Stimulated activated naive CD4-positive, alpha-beta T cell (primary cell): ENCODE results near the gene HMGA1.
A peak's percentile ranks its signal among the peaks of the same experiment; 100 is the strongest.
"Not testable (repeated sequence)": the region's sequence is repeated elsewhere in the genome, so short reads cannot be mapped to it uniquely, and the experiment has no call there.

Experiments
- DNase-seq, 6 experiments: peaks; one replicate each; lab custom pipeline; 2025; lab: John Stamatoyannopoulos, UW

HMGA1 gene

DNA sequence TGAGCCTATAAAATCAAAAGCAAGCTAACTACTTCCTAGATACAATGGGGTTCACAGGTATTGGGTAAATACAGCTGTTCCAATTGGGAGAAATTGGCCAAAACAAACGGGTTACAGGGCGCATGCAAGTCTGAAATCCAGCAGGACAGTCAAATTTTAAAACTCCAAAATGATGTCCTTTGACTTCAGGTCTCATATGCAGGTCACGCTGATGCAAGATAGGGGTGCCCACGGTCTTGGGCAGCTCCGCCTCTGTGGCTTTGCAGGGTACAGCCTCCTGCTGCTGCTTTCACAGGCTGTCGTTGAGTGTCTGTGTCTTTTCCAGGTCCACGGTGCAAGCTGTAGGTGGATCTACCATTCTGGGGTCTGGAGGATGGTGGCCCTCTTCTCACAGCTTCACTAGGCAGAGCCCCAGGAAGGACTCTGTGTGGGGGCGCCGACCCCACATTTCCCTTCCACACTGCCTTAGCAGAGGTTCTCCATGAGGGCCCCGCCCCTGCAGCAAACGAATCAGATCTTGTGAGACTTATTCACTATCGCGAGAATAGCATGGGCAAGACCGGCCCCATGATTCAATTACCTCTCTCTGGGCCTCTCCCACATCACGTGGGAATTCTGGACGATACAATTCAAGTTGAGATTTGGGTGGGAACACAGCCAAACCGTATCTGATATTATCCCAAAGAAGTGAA is 24.0 kb downstream of the HMGA1 start:
- DNase-seq: no peak

DNA sequence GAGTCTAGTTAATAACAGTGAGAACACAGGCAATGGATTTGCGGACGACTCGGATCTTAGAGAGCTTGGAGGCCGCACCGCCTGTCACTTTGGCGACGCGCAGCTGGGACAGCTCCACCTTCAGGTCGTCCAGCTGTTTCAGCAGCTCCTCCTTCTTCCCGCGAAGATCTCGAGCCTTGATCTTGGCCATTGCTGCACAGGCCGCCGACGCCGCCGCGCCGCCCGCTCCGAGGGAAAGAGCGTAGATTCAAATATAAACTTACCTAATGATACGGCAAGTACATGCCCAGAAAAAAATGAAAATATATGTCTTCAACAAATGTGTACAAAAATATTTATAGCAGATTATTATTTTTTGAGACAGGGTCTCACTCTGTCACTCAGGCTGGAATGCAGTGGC is 26.8 kb downstream of the HMGA1 start:
- DNase-seq: not testable (repeated sequence)

DNA sequence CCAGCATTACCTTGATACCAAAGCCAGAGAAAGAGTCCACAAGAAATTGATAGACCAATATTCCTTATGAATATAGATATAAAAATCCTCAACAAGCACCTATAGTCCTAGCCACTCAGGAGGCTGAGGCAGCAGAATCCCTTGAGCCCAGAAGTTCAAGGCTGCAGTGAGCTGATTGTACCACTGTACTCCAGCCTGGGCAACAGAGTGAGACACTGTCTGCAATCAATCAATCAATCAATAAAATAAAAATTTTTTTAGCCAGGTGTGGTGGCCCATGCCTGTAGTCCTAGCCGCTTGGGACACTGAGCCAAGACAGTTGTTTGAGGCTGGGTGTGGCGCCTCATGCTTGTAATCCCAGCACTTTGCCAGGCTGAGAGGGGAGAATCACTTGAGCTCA is 31.1 kb downstream of the HMGA1 start:
- no peak for DNase-seq

DNA sequence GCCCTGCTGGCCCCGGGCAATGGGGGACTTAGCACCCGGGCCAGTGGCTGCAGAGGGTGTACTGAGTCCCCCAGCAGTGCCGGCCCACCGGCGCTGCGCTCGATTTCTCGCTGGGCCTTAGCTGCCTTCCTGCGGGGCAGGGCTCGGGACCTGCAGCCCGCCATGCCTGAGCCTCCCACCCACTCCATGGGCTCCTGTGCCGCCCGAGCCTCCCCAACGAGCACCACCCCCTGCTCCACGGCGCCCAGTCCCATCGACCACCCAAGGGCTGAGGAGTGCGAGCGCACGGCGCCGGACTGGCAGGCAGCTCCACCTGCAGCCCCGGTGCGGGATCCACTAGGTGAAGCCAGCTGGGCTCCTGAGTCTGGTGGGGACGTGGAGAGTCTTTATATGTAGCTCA is 32.5 kb downstream of the HMGA1 start:
- not testable (repeated sequence) for DNase-seq

DNA sequence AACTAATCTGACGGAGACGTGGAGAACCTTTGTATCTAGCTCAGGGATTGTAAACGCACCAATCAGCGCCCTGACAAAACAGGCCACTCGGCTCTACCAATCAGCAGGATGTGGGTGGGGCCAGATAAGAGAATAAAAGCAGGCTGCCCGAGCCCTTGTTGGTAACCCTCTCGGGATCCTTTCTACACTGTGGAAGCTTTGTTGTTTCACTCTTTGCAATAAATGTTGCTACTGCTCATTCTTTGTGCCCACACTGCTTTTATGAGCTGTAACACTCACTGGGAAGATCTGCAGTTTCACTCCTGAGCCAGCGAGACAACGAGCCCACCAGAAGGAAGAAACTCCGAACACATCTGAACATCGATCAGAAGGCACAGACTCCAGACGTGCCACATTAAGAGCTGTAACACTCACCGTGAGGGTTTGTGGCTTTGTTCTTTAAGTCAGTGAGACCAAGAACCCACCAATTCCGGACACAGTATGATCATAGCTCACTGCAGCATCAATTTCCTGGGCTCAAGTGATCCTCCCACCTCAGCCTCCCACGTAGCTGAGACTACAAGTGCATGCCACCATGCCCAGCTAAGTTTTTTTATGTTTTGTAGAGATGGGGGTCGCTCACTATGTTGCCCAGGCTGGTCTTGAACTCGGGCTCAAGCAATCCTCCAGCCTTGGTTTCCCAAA is 33.1 kb downstream of the HMGA1 start:
- not testable (repeated sequence) for DNase-seq

GRCh38 chr6:34272013-34272926 is 35.6 kb downstream of the HMGA1 start:
- DNase-seq: peak in 1 of 6 experiments; percentile 10

- no peak for DNase-seq
Observed at GRCh38 chr6:34273242-34273805, 36.7 kb downstream of the HMGA1 start.

- DNase-seq: no peak
Observed at GRCh38 chr6:34274129-34274528, 37.5 kb downstream of the HMGA1 start.

GRCh38 chr6:34275128-34275804 is 38.6 kb downstream of the HMGA1 start:
- DNase-seq: no peak

- DNase-seq: no peak
Observed at GRCh38 chr6:34276191-34276590, 39.5 kb downstream of the HMGA1 start.

DNA sequence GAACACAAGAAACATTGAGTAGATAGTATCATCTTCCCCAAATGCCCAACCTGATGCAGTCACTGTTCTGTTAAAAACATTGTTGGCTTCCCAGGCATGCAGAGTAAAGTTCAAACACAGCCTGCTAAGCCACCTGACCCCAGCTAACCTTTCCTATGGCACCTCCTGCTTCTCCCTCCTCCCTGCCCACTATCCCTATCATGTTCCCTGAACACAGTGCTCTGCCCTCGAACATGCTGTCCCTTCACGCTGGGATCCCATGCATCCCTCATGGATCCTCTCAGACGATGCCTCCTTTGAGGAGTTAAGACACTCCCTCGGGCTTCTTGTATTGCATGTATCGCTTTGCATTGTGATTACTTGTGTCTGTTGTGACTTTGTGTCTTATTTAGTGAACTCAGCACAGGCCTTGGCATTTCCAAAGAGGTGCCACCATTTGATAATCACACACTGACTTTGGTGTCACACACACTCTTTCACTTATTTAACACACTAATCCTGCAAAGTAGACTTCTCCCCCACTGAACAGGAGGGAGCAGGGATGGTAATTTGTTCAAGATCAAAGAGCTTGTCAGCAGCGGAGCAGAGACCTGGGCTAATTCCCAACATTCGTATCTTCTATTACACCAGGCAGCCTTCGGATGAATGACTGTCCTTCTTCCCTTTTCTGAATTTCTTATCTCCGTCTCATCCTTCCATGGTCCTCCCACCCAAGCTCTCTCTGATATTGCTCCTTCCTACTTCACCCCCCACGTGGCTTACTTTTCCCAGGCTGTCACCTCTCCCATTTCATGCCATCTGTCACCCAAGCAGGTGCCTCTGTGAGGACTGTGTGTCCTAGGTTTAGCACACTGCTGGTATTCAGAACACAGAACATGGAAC is 40.4 kb downstream of the HMGA1 start:
- DNase-seq: no peak

- DNase-seq: no peak
Observed at GRCh38 chr6:34277763-34278112, 41.1 kb downstream of the HMGA1 start.

DNA sequence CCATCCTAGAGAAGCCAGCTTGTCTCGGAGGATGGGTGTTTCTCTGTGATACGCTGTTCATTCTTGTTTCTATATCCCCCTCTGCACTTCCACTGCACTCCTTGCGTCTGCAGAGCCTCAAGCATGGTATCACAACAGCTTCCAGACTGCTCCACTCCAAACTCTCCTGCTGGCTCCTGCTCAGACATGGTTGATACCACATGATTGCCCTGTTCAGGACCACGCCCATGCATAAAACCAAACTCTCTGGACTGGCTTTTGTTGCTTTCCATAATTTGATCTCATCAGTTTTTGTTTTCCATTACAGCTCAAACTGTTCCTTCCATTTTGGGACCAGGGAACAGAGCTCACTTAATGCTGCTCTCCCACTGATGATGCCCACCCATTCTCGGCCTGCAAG is 42.2 kb downstream of the HMGA1 start:
- no peak for DNase-seq

DNA sequence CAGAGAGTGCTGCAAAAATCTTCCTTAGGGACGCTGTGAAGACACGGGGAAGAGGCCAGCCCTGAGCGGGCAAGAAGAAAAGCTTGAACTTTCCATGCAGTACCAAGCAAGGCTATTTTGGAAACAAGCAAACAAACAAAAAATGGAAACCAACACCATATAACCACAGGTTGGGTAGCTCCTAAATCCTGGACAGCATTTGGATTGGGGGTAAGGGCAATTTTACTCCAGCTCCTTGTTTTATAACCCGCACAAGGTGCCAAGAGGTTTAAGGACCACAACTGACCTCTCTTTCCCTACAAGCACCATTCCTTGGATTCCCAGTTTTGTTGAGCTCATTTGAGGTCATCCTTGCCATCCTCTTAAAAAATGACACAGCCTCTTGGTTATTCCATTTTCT is 43.5 kb downstream of the HMGA1 start:
- no peak for DNase-seq

DNA sequence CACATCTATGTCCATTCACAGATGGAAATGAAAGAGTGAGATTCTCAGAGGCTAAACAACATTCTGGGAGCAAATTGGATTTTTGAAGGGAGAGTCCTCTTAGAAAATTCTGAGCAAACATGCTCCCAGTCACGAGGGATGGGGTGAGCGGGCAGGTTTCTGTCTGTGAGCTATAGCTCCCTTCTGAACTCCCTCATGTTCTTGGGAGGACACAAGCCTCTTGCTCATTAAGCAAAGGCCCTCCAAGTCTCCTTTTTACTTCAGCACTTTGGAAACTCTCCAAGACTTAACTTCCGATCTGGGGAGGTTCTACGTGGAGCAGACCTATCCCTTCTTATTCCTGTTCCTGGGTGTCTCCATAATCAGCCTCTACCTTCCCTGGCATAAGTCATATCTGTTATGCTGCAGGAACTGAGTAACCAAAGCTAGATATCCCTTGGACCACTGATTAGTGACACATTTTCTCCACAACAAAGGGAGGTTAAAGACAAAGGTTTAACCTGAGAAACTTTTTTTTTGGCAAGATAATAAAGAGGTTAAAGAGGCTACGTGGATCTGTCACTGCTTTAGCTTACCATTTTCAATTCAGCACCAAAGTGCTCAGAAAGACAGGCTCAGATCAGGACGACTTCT is 45.1 kb downstream of the HMGA1 start:
- DNase-seq: no peak

GRCh38 chr6:34284563-34285447 is 48.1 kb downstream of the HMGA1 start:
- DNase-seq: no peak

DNA sequence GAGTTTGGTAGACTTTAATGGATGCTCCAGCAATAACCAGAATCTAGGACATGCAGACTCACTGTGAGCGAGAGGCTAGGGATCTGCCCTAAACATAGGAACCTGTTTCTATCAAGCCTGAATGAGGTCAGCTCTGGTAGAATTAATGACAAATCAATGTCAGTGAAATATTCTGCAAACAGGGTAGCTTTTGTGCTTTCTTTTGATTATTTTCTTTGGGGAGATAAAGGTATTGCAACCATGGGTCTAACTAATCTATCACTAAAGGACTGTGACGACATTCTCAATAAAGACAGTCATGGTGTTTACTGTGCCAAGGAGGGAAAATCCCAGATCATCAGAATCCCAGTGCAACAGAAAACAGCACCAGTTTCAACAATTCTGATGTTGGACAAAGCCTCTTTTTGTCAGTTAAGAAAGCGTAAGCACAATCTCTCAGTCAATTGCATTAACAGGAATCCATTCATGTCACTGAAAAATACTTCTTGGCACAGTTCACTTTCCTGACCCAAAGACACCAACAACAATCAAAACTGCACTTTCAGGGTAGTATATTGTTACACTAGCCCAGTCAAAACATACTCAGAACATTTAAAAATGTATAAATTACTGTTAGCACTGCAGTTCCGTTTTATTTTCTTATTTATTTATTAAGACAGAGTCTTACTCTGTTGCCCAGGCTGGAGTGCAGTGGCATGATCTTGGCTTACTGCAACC is 48.9 kb downstream of the HMGA1 start:
- DNase-seq: no peak

GRCh38 chr6:34288581-34288980 is 51.9 kb downstream of the HMGA1 start:
- no peak for DNase-seq

GRCh38 chr6:34289137-34289536 is 52.5 kb downstream of the HMGA1 start:
- no peak for DNase-seq
